ENCODE measurements around the gene ZBTB7C. TPM values are rescaled to one million over a fixed set of nuclear protein-coding genes. Genes with fewer than 3 reads are reported as not detected.

Gene ZBTB7C
- total RNA-seq, 1 experiment from 2014 or later = 0.33 TPM

- Histone ChIP-seq H2AK5ac (ENCODE audit: insufficient read length, low read length) (no peak overlapping the region), H3K27ac (ENCODE audit: insufficient read length, low read depth, low read length) (no peak overlapping the region), H4K20me1 (ENCODE audit: control insufficient read depth, insufficient read depth, insufficient read length) (no peaks in the 10 kb centered on the region), H4K91ac (ENCODE audit: insufficient read length, low read depth, low read length) (no peak overlapping the region), H3K4ac (ENCODE audit: low read depth, low read length) (no peak overlapping the region), H3K79me1 (ENCODE audit: insufficient read depth, low read depth, low read length, poor library complexity, severe bottlenecking) (no peaks in the 10 kb centered on the region), H3K4me1 (ENCODE audit: insufficient read depth, low read length) (no peaks in the 10 kb centered on the region), H3K27me3 (ENCODE audit: insufficient read depth, low read length) (no peaks in the 10 kb centered on the region), H3K56ac (ENCODE audit: insufficient read length, low read depth, low read length) (no peak overlapping the region), H3K14ac (ENCODE audit: insufficient read depth, low read length) (no peak overlapping the region), H2BK15ac (ENCODE audit: low read depth, low read length) (no peak overlapping the region), H2BK20ac (ENCODE audit: low read depth, low read length, poor library complexity, severe bottlenecking) (no peak overlapping the region), H3K79me2 (ENCODE audit: insufficient read depth, low read length) (no peaks in the 10 kb centered on the region), H3K23me2 (ENCODE audit: insufficient read length, low read depth, low read length, poor library complexity, severe bottlenecking) (no peaks in the 10 kb centered on the region), H2AFZ (ENCODE audit: low read length) (no peak overlapping the region), H3K23ac (ENCODE audit: insufficient read length, low read depth, low read length) (no peak overlapping the region), H3K9me3 (ENCODE audit: control insufficient read depth, low read depth, low read length) (no peaks in the 10 kb centered on the region), H3K18ac (ENCODE audit: insufficient read length, low read depth, low read length) (no peak overlapping the region), H4K5ac (ENCODE audit: insufficient read length, low read depth, low read length) (no peak overlapping the region), H2BK120ac (ENCODE audit: low read depth, low read length, poor library complexity, severe bottlenecking) (no peak overlapping the region), H3K9ac (ENCODE audit: extremely low read depth, insufficient read length, low read length) (no peak overlapping the region), H3T11ph (ENCODE audit: low read length) (no peak overlapping the region), H2BK5ac (ENCODE audit: insufficient read length, low read length) (no peak overlapping the region), H4K8ac (replicated peaks; ENCODE audit: insufficient read length, low read depth, low read length) (no peak overlapping the region), H3K4me2 (ENCODE audit: insufficient read depth, insufficient read length, low read length) (no peak overlapping the region), H2BK12ac (ENCODE audit: insufficient read length, low read depth, low read length) (no peak overlapping the region)
- peak; percentile 17 for DNase-seq
- TF ChIP-seq, protein P1, sequence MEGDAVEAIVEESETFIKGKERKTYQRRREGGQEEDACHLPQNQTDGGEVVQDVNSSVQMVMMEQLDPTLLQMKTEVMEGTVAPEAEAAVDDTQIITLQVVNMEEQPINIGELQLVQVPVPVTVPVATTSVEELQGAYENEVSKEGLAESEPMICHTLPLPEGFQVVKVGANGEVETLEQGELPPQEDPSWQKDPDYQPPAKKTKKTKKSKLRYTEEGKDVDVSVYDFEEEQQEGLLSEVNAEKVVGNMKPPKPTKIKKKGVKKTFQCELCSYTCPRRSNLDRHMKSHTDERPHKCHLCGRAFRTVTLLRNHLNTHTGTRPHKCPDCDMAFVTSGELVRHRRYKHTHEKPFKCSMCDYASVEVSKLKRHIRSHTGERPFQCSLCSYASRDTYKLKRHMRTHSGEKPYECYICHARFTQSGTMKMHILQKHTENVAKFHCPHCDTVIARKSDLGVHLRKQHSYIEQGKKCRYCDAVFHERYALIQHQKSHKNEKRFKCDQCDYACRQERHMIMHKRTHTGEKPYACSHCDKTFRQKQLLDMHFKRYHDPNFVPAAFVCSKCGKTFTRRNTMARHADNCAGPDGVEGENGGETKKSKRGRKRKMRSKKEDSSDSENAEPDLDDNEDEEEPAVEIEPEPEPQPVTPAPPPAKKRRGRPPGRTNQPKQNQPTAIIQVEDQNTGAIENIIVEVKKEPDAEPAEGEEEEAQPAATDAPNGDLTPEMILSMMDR (conservative IDR thresholded peaks at IDR 0.05) = no peak
- Mint-ChIP-seq H3K4me3 (no peak overlapping the region), H3K27me3 (ENCODE audit: low read depth) (peaks cover 25% of the 10 kb centered on the region), H3K4me1 (peaks cover 21 to 22% of the 10 kb centered on the region in 2 experiments), H3K9me3 (no peaks in the 10 kb centered on the region), H3K36me3 (ENCODE audit: insufficient read depth in 1 of 3, low read depth in 3 of 3) (no peaks in the 10 kb centered on the region), H3K27ac (no peak overlapping the region; a peak in 1 of 7 replicates)
- WGBS (ENCODE audit: extremely low coverage, insufficient read length, low lambda C conversion rate) = no CpG with 5 or more reads among the region's 5 CpGs
Observed at GRCh38 chr18:48393170-48393569, 16.0 kb downstream of the ZBTB7C start.

Data from H9 (cell line).